NCI-H1092 treated with DMSO at 0.1 percent for 48 hours (cell line): ENCODE data around the gene EXOC4.

Source experiments
- DNase-seq: peaks from one replicate; lab custom pipeline; 2025; lab: John Stamatoyannopoulos, UW

EXOC4 gene

GRCh38 chr7:133573554-133574265 is 320.8 kb downstream of the EXOC4 start:
- no peak for DNase-seq

- no peak for DNase-seq
Observed at GRCh38 chr7:133575726-133576440, 323.0 kb downstream of the EXOC4 start.

- no peak for DNase-seq
Observed at GRCh38 chr7:133576612-133577168, 323.8 kb downstream of the EXOC4 start.

- no peak for DNase-seq
Observed at GRCh38 chr7:133582766-133583523, 330.1 kb downstream of the EXOC4 start.

- DNase-seq, result no peak
Observed at GRCh38 chr7:133583545-133584171, 330.8 kb downstream of the EXOC4 start.

GRCh38 chr7:133584956-133585668 is 332.2 kb downstream of the EXOC4 start:
- DNase-seq, result no peak

- no peak for DNase-seq
Observed at GRCh38 chr7:133586253-133586652, 333.4 kb downstream of the EXOC4 start.

GRCh38 chr7:133587903-133588302 is 335.0 kb downstream of the EXOC4 start:
- DNase-seq, result no peak

GRCh38 chr7:133590795-133591194 is 337.9 kb downstream of the EXOC4 start:
- no peak for DNase-seq

GRCh38 chr7:133591704-133592340 is 338.9 kb downstream of the EXOC4 start:
- DNase-seq, result no peak

- no peak for DNase-seq
Observed at GRCh38 chr7:133593561-133593960, 340.7 kb downstream of the EXOC4 start.

GRCh38 chr7:133601617-133602016 is 348.7 kb downstream of the EXOC4 start:
- DNase-seq, result no peak

GRCh38 chr7:133602291-133602690 is 349.4 kb downstream of the EXOC4 start:
- no peak for DNase-seq

- DNase-seq, result no peak
Observed at GRCh38 chr7:133606991-133607390, 354.1 kb downstream of the EXOC4 start.

- no peak for DNase-seq
Observed at GRCh38 chr7:133609806-133610205, 356.9 kb downstream of the EXOC4 start.

- DNase-seq, result no peak
Observed at GRCh38 chr7:133611955-133612354, 359.1 kb downstream of the EXOC4 start.

GRCh38 chr7:133613250-133613790 is 360.4 kb downstream of the EXOC4 start:
- no peak for DNase-seq

GRCh38 chr7:133614251-133614650 is 361.4 kb downstream of the EXOC4 start:
- no peak for DNase-seq

GRCh38 chr7:133618970-133619369 is 366.1 kb downstream of the EXOC4 start:
- no peak for DNase-seq

GRCh38 chr7:133619491-133619890 is 366.6 kb downstream of the EXOC4 start:
- DNase-seq, result no peak

GRCh38 chr7:133623721-133624120 is 370.8 kb downstream of the EXOC4 start:
- DNase-seq, result no peak
